Mesenchymal stem cell (in vitro differentiated cells and primary cell): ENCODE results near the gene MEIOB.
A peak's percentile ranks its signal among the peaks of the same experiment; 100 is the strongest.
"Not testable (repeated sequence)": the region's sequence is repeated elsewhere in the genome, so short reads cannot be mapped to it uniquely, and the experiment has no call there.

Experiments used
- DNase-seq: peaks from one replicate; pipeline ENCODE4 v3.0.0-alpha.2; 2013
- H2AFZ ChIP-seq: one replicate; pipeline ENCODE4 v1.6.1; 2013; ENCODE audit warnings: low read depth, mild to moderate bottlenecking, control low read depth, inconsistent platforms, low read length, moderate library complexity
- H2AK5ac ChIP-seq: 2 replicates; pipeline ENCODE4 v1.6.1; 2013; ENCODE audit warnings: low read length, moderate library complexity, mild to moderate bottlenecking, inconsistent platforms; ENCODE audit not compliant: severe bottlenecking
- H2BK120ac ChIP-seq: one replicate; pipeline ENCODE4 v1.6.1; 2013; ENCODE audit warnings: low read depth, mild to moderate bottlenecking, inconsistent platforms, low read length, moderate library complexity
- H2BK12ac ChIP-seq, 2 experiments: one replicate each; pipeline ENCODE4 v1.6.1; 2013; ENCODE audit warnings: inconsistent platforms in 2 of 2, low read length in 2 of 2, mild to moderate bottlenecking in 2 of 2, moderate library complexity in 2 of 2, control low read depth in 1 of 2
- H2BK15ac ChIP-seq: one replicate; pipeline ENCODE4 v1.6.1; 2013; ENCODE audit warnings: mild to moderate bottlenecking, low read depth, inconsistent platforms; ENCODE audit not compliant: poor library complexity, severe bottlenecking
- H2BK5ac ChIP-seq: 2 replicates; pipeline ENCODE4 v1.6.1; 2013; ENCODE audit warnings: low read depth, mild to moderate bottlenecking, low read length, control low read depth, inconsistent platforms; ENCODE audit not compliant: poor library complexity, severe bottlenecking
- H3K14ac ChIP-seq, 2 experiments: one replicate each; pipeline ENCODE4 v1.6.1; 2013; ENCODE audit warnings: inconsistent platforms in 2 of 2, low read length in 2 of 2, control low read depth in 1 of 2, mild to moderate bottlenecking in 1 of 2, moderate library complexity in 1 of 2
- H3K18ac ChIP-seq, 2 experiments: one replicate each; pipeline ENCODE4 v1.6.1; 2013; ENCODE audit warnings: inconsistent platforms in 2 of 2, low read length in 2 of 2, control low read depth in 1 of 2, low read depth in 1 of 2, mild to moderate bottlenecking in 1 of 2
- H3K23ac ChIP-seq, 2 experiments: one replicate each; pipeline ENCODE4 v1.6.1; 2013; ENCODE audit warnings: inconsistent platforms in 2 of 2, low read length in 2 of 2, mild to moderate bottlenecking in 2 of 2, moderate library complexity in 2 of 2, control low read depth in 1 of 2
- H3K27ac ChIP-seq: 2 replicates; pipeline ENCODE4 v1.5.1; 2013; ENCODE audit warnings: mild to moderate bottlenecking, moderate library complexity, low read length, control low read depth, inconsistent platforms; ENCODE audit not compliant: poor library complexity, severe bottlenecking
- H3K27me3 ChIP-seq, 2 experiments: 2 replicates each; pipeline versions ENCODE4 v1.6.1 to v1.7.0; 2013; ENCODE audit warnings: low read length in 2 of 2, mild to moderate bottlenecking in 2 of 2, moderate library complexity in 2 of 2, control low read depth in 1 of 2, inconsistent platforms in 1 of 2; ENCODE audit not compliant: control insufficient read depth in 1 of 2, insufficient read depth in 1 of 2
- H3K36me3 ChIP-seq, 2 experiments: 2 replicates each; pipeline versions ENCODE4 v1.6.1 to v1.7.0; 2013; ENCODE audit warnings: low read length in 2 of 2, control low read depth in 1 of 2, inconsistent platforms in 1 of 2, low read depth in 1 of 2, mild to moderate bottlenecking in 1 of 2; ENCODE audit not compliant: insufficient read depth in 2 of 2, control insufficient read depth in 1 of 2
- H3K4ac ChIP-seq, 2 experiments: one replicate each; pipeline ENCODE4 v1.6.1; 2013; ENCODE audit warnings: inconsistent platforms in 2 of 2, low read length in 2 of 2, mild to moderate bottlenecking in 2 of 2, moderate library complexity in 2 of 2, control low read depth in 1 of 2, low read depth in 1 of 2
- H3K4me1 ChIP-seq: 2 replicates; pipeline ENCODE4 v1.6.1; 2013; ENCODE audit warnings: low read depth, low read length, control low read depth; ENCODE audit not compliant: control insufficient read depth, insufficient read depth
- H3K4me2 ChIP-seq: 2 replicates; pipeline ENCODE4 v1.6.1; 2013; ENCODE audit warnings: low read length, mild to moderate bottlenecking, inconsistent platforms; ENCODE audit not compliant: poor library complexity, severe bottlenecking
- H3K4me3 ChIP-seq, 2 experiments: 2 replicates each; pipeline versions ENCODE4 v1.5.1 to v1.7.0; 2013; ENCODE audit warnings: low read length in 2 of 2, mild to moderate bottlenecking in 2 of 2, control low read depth in 1 of 2, low read depth in 1 of 2; ENCODE audit not compliant: insufficient read depth in 1 of 2
- H3K79me1 ChIP-seq: replicated peaks from 2 replicates; pipeline ENCODE4 v1.6.1; 2013; ENCODE audit warnings: mild to moderate bottlenecking, control low read depth, low read length, inconsistent platforms; ENCODE audit not compliant: poor library complexity, severe bottlenecking
- H3K9ac ChIP-seq: 2 replicates; pipeline ENCODE4 v1.7.0; 2013; ENCODE audit warnings: mild to moderate bottlenecking, low read length, moderate library complexity
- H3K9me3 ChIP-seq: 2 replicates; pipeline ENCODE4 v1.7.0; 2013; ENCODE audit warnings: mild to moderate bottlenecking, low read length; ENCODE audit not compliant: control insufficient read depth
- H4K8ac ChIP-seq: one replicate; pipeline ENCODE4 v1.6.1; 2013; ENCODE audit warnings: inconsistent platforms, mild to moderate bottlenecking, low read length, moderate library complexity
- H4K91ac ChIP-seq: one replicate; pipeline ENCODE4 v1.6.1; 2013; ENCODE audit warnings: mild to moderate bottlenecking, low read length, inconsistent platforms
- WGBS: methylation state at CpG from one replicate; pipeline ENCODE4 v1.1.7; 2013; ENCODE audit warnings: mixed read lengths; 5-methylcytosine and 5-hydroxymethylcytosine counted together

The MEIOB gene

GRCh38 chr16:1902547-1903219 is 30.7 kb upstream of the MEIOB start:
- Histone ChIP-seq H2BK120ac (no peak overlapping the region), H3K79me1 (no peaks in the 10 kb centered on the region), H3K18ac (no peak overlapping the region), H3K36me3 (no peaks in the 10 kb centered on the region), H2BK12ac (no peak overlapping the region), H3K27me3 (peaks cover 38 to 72% of the 10 kb centered on the region in 2 experiments), H3K9me3 (no peaks in the 10 kb centered on the region), H2AFZ (no peak overlapping the region), H2AK5ac (no peak overlapping the region), H3K4ac (no peak overlapping the region), H3K23ac (no peak overlapping the region), H4K91ac (no peak overlapping the region), H3K27ac (no peak overlapping the region), H4K8ac (no peak overlapping the region), H2BK5ac (no peak overlapping the region), H2BK15ac (no peak overlapping the region), H3K9ac (no peak overlapping the region), H3K14ac (no peak overlapping the region), H3K4me3 (no peak overlapping the region), H3K4me1 (peaks cover 2% of the 10 kb centered on the region), H3K4me2 (no peak overlapping the region)
- WGBS: 84% methylated on average over 20 of the region's 20 CpGs
- no peak for DNase-seq

GRCh38 chr16:1900452-1900774 is 28.4 kb upstream of the MEIOB start:
- no peak for DNase-seq
- Histone ChIP-seq H3K4me2 (no peak overlapping the region), H2BK5ac (no peak overlapping the region), H3K27ac (no peak overlapping the region), H3K27me3 (peaks cover 34 to 62% of the 10 kb centered on the region in 2 experiments), H3K18ac (no peak overlapping the region), H3K14ac (no peak overlapping the region), H3K23ac (no peak overlapping the region), H4K8ac (no peak overlapping the region), H3K36me3 (no peaks in the 10 kb centered on the region), H2BK12ac (no peak overlapping the region), H3K4me1 (peaks cover 3% of the 10 kb centered on the region), H2BK15ac (no peak overlapping the region), H3K9me3 (no peaks in the 10 kb centered on the region), H2AK5ac (no peak overlapping the region), H4K91ac (peak overlapping the region; percentile 11), H3K9ac (no peak overlapping the region), H3K4me3 (no peak overlapping the region), H2AFZ (no peak overlapping the region), H3K4ac (no peak overlapping the region), H2BK120ac (no peak overlapping the region), H3K79me1 (no peaks in the 10 kb centered on the region)
- WGBS: 89% methylated on average over 8 of the region's 9 CpGs

GRCh38 chr16:1899641-1900451 is 27.9 kb upstream of the MEIOB start:
- H3K18ac ChIP-seq: no peak overlapping the region
- H3K14ac ChIP-seq: no peak overlapping the region
- peaks cover 3% of the 10 kb centered on the region for H3K4me1 ChIP-seq
- H3K27ac ChIP-seq: no peak overlapping the region
- H3K36me3 ChIP-seq: no peaks in the 10 kb centered on the region
- H3K4ac ChIP-seq: no peak overlapping the region
- no peak overlapping the region for H3K4me2 ChIP-seq
- no peak overlapping the region for H4K8ac ChIP-seq
- H3K27me3 ChIP-seq: peaks cover 34 to 60% of the 10 kb centered on the region in 2 experiments
- no peak overlapping the region for H2BK120ac ChIP-seq
- no peak overlapping the region for H2BK12ac ChIP-seq
- H3K79me1 ChIP-seq: no peaks in the 10 kb centered on the region
- H3K9me3 ChIP-seq: no peaks in the 10 kb centered on the region
- no peak overlapping the region for H2BK15ac ChIP-seq
- 86% methylated on average over 16 of the region's 16 CpGs for WGBS
- no peak overlapping the region for H4K91ac ChIP-seq
- no peak overlapping the region for H3K9ac ChIP-seq
- no peak overlapping the region for H2BK5ac ChIP-seq
- H3K23ac ChIP-seq: no peak overlapping the region
- no peak for DNase-seq
- H2AFZ ChIP-seq: no peak overlapping the region
- H2AK5ac ChIP-seq: no peak overlapping the region
- no peak overlapping the region for H3K4me3 ChIP-seq

- not testable (repeated sequence) for H3K9me3 ChIP-seq, H3K4ac ChIP-seq, H3K27ac ChIP-seq, H2AK5ac ChIP-seq, H2BK12ac ChIP-seq, H3K23ac ChIP-seq, DNase-seq, H3K18ac ChIP-seq, H3K14ac ChIP-seq, H2BK120ac ChIP-seq, H2AFZ ChIP-seq, H4K91ac ChIP-seq, H3K4me1 ChIP-seq, H4K8ac ChIP-seq, H3K36me3 ChIP-seq, H2BK15ac ChIP-seq, H3K9ac ChIP-seq, H3K79me1 ChIP-seq, H3K4me2 ChIP-seq, H2BK5ac ChIP-seq, H3K4me3 ChIP-seq
- H3K27me3 ChIP-seq: peaks cover 28 to 53% of the 10 kb centered on the region in 2 experiments
- 86% methylated on average over 2 of the region's 2 CpGs for WGBS
Observed at GRCh38 chr16:1897692-1898091, 25.7 kb upstream of the MEIOB start.
